ENCODE data around the gene ASS1.

ASS1 gene

DNA sequence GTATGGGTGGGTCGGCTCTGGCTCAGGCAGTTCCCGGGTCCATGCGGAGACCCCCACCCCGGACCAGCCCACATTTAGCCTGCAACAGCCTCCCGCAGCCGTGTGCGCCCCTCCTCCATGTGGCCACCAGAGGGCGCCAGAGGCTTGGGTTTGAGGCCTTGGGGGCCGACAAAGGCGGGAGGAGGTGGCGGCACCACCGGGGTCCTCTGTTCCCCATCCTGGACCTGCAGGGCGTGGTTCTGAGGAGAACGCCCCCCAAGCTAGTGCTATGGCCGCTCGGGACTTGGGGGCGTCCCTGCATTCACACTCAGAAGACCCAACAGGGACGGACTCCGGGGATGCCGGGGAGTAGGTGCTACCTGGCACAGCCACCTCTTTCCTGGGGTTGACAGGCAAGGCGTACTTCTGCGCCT is 16.5 kb downstream of the ASS1 start:
- no peak for DNase-seq (ENCODE audit: low spot score)
- H3K4me3 ChIP-seq (ENCODE audit: severe bottlenecking): no peak overlapping the region
- no peaks in the 10 kb centered on the region for H3K27me3 ChIP-seq (ENCODE audit: insufficient read depth, poor library complexity, severe bottlenecking)
- H3K9me3 ChIP-seq (ENCODE audit: severe bottlenecking): no peaks in the 10 kb centered on the region
- peak; percentile 48; the same call in 2 of the 3 replicates for ATAC-seq (ENCODE audit: low read depth)
- no peaks in the 10 kb centered on the region for H3K36me3 ChIP-seq (ENCODE audit: low read depth)
- no peak overlapping the region for H3K27ac ChIP-seq (ENCODE audit: poor library complexity, severe bottlenecking)
- H3K4me1 ChIP-seq (ENCODE audit: insufficient read depth, poor library complexity, severe bottlenecking): no peaks in the 10 kb centered on the region
- TF ChIP-seq, protein P1, sequence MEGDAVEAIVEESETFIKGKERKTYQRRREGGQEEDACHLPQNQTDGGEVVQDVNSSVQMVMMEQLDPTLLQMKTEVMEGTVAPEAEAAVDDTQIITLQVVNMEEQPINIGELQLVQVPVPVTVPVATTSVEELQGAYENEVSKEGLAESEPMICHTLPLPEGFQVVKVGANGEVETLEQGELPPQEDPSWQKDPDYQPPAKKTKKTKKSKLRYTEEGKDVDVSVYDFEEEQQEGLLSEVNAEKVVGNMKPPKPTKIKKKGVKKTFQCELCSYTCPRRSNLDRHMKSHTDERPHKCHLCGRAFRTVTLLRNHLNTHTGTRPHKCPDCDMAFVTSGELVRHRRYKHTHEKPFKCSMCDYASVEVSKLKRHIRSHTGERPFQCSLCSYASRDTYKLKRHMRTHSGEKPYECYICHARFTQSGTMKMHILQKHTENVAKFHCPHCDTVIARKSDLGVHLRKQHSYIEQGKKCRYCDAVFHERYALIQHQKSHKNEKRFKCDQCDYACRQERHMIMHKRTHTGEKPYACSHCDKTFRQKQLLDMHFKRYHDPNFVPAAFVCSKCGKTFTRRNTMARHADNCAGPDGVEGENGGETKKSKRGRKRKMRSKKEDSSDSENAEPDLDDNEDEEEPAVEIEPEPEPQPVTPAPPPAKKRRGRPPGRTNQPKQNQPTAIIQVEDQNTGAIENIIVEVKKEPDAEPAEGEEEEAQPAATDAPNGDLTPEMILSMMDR (IDR thresholded peaks at IDR 0.05; ENCODE audit: poor library complexity, severe bottlenecking): peak; percentile 86

DNA sequence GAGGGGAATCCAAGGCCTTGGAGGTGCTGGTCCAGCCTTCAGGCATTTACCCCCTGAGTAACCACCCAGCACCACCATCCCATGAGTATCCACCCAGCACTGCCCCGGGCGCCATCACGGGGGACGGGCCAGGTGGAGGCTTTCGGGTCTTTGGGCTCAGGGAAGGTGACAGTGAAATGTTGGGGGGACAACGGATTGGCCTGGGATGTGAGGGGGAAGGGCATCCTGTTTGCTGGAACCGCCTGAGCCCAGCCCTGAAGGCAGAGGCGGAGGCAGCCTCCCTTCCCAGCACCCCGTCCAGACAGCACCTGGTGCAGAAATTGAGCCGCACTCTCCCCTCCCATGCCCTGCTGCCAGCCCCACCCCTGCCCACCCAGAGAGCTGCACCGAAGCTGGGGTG is 17.0 kb downstream of the ASS1 start:
- no peaks in the 10 kb centered on the region for H3K4me1 ChIP-seq (ENCODE audit: insufficient read depth, poor library complexity, severe bottlenecking)
- H3K27ac ChIP-seq (ENCODE audit: poor library complexity, severe bottlenecking): no peak overlapping the region
- DNase-seq (ENCODE audit: low spot score) (no peak), ATAC-seq (ENCODE audit: low read depth) (no peak)
- no peak overlapping the region for H3K4me3 ChIP-seq (ENCODE audit: severe bottlenecking)
- no peaks in the 10 kb centered on the region for H3K9me3 ChIP-seq (ENCODE audit: severe bottlenecking)
- TF ChIP-seq, protein P1 (IDR thresholded peaks at IDR 0.05; ENCODE audit: poor library complexity, severe bottlenecking): no peak
- H3K36me3 ChIP-seq (ENCODE audit: low read depth): no peaks in the 10 kb centered on the region
- no peaks in the 10 kb centered on the region for H3K27me3 ChIP-seq (ENCODE audit: insufficient read depth, poor library complexity, severe bottlenecking)

DNA sequence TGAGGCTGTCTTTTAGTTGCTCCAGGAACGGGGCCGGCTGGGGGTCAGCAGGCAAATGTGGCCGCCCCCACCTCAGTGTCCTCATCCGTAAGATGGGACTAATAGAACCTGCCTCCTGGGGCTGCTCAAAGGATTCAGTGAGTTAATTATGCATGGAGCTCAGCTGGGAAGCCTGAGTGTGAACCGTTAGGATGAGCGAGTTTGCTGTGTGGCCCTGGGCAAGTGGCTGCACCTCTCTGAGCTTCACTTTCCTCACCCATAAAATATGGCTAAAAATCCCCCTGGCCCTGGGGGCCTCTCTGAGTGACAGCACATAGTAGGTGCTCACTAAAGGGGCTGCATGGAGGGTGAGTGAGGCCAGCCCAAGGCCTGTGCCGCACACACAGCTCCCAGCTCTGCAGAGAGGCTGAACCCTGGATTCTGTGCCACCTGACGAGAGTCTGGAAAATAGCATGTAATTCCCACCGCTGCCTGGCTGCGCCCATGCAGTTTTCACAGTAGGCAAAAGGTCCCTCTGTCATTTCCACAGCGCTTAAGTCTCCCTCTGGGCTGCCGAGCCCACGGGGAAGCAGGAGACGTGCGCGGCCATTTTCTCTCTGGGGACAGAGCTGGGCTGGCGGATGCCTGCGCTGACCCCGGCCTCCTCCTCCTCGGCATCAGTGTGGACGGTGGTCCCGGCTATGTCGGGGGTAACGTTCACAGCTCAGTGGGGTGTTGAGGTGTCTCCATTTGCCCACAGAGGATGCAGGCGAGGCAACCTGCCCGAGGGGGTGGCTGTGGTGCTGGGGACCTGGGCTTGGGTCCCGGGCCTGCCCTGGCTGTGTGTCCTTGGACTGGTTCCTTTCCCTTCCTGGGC is 18.2 kb downstream of the ASS1 start:
- no peaks in the 10 kb centered on the region for H3K36me3 ChIP-seq (ENCODE audit: low read depth)
- no peaks in the 10 kb centered on the region for H3K27me3 ChIP-seq (ENCODE audit: insufficient read depth, poor library complexity, severe bottlenecking)
- DNase-seq (ENCODE audit: low spot score) (no peak), ATAC-seq (ENCODE audit: low read depth) (no peak)
- TF ChIP-seq, protein P1 (IDR thresholded peaks at IDR 0.05; ENCODE audit: poor library complexity, severe bottlenecking): no peak
- H3K4me3 ChIP-seq (ENCODE audit: severe bottlenecking): no peak overlapping the region
- no peaks in the 10 kb centered on the region for H3K9me3 ChIP-seq (ENCODE audit: severe bottlenecking)
- H3K27ac ChIP-seq (ENCODE audit: poor library complexity, severe bottlenecking): no peak overlapping the region
- no peaks in the 10 kb centered on the region for H3K4me1 ChIP-seq (ENCODE audit: insufficient read depth, poor library complexity, severe bottlenecking)

DNA sequence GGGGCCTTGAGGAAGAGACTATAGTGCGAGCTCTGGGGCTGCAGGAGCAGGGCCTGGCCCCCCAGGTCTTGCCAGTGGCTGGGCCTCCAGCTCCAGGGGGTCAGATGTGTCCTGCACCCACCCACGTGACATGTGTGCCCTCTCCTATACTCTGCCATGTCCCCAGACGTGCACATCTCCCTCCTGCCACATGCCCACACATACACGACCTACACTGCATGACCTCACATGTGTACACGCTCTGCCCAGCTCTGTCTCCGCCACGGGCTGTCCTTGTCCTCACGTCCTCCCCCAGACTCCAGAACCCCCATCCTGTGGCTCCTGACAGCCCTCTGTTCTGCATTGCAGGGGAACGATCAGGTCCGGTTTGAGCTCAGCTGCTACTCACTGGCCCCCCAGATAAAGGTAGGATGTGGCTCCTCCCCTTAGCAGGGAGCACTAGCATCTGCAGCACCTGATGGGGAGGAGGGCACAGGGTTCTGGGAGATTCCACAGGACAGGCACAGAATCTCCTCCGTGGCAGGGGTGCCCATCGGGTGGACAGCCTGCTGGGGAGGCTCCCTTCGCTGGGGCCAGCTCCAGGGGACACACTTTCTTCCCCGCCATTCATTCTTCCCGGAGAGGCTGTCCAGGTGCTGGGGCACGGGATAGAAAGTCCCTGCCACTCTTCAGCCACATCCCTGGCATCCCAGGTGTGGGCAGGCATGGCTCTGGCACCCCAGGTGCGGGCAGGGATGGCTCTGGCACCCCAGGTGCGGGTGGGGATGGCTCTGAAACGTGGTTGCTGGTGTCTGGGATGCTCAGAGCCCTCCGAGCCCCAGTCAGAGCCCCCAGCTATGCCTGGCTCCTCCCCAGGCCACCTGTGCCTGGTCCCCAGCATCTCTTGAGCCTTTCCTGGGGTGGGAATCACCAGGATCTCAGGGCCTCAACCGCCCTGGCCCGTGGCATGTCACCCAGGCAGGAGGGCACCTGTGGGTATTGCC is 19.3 kb downstream of the ASS1 start:
- Histone ChIP-seq H3K27me3 (ENCODE audit: insufficient read depth, poor library complexity, severe bottlenecking) (no peaks in the 10 kb centered on the region), H3K4me1 (ENCODE audit: insufficient read depth, poor library complexity, severe bottlenecking) (no peaks in the 10 kb centered on the region), H3K27ac (ENCODE audit: poor library complexity, severe bottlenecking) (no peak overlapping the region), H3K9me3 (ENCODE audit: severe bottlenecking) (no peaks in the 10 kb centered on the region), H3K4me3 (ENCODE audit: severe bottlenecking) (no peak overlapping the region), H3K36me3 (ENCODE audit: low read depth) (no peaks in the 10 kb centered on the region)
- DNase-seq (ENCODE audit: low spot score) (no peak), ATAC-seq (ENCODE audit: low read depth) (no peak)
- TF ChIP-seq, protein P1 (IDR thresholded peaks at IDR 0.05; ENCODE audit: poor library complexity, severe bottlenecking): no peak

Data from RWPE2 (cell line).